Mononuclear cell (primary cell): ENCODE measurements around the gene KCNQ1OT1. TPM values are rescaled to one million over a fixed set of nuclear protein-coding genes. Genes with fewer than 3 reads are reported as not detected.

Experiments
- H3K27me3 ChIP-seq: 2 replicates; pipeline ENCODE4 v1.6.0; 2011; ENCODE audit warnings: low read length, control low read depth; ENCODE audit not compliant: insufficient read depth
- H3K4me1 ChIP-seq: 2 replicates; pipeline ENCODE4 v1.5.1; 2011; ENCODE audit warnings: mild to moderate bottlenecking, low read length, control low read depth; ENCODE audit not compliant: insufficient read depth
- H3K4me3 ChIP-seq: 2 replicates; pipeline ENCODE4 v1.5.1; 2011; ENCODE audit warnings: mild to moderate bottlenecking, low read length, moderate library complexity
- H3K9me3 ChIP-seq: 2 replicates; pipeline ENCODE4 v1.5.1; 2011; ENCODE audit warnings: low read depth, mild to moderate bottlenecking, control low read depth, low read length
- total RNA-seq: library from RNA; depleted of rRNA; stranded (reverse); fragments of >200 nt; gene quantifications from one replicate; pipeline ENCODE4 v1.2.3, GENCODE V29; 2012

The KCNQ1OT1 gene
- total RNA-seq, 1 donor, result 0.31 TPM

DNA sequence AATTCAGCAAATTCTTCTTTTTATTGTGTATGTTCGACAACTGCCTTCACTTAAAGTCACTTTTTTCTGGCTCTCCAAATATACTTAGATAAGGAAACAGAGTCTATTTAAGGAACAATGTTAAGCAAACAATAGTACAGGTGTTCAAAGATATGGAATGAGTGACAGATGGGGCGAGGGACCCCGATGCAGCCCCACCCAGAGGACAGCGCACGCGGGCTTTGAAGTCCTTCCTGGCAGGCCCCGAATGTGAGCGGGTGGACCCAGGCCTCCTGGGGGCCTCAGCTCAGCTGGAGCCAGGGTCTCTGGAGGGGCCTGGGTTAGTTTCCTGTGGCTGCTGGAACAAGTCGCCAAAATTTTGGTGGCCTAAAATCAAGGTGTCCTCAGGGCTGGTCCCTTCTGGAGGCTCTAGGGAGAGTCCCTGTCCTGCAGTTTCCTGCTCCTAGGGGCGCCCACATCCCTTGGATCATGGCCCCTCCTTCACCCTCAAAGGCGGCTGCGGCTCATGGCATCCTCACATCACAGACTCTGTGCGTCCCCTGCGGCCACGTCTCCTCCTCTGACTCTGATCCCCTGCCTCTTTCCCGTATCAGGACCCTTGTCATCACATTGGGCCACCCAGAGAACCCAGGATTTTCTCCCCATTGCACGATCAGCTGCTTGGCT lies 40.6 kb upstream of the KCNQ1OT1 start:
- Histone ChIP-seq H3K4me1 (peaks cover 4% of the 10 kb centered on the region), H3K27me3 (no peaks in the 10 kb centered on the region), H3K4me3 (no peak overlapping the region), H3K9me3 (no peaks in the 10 kb centered on the region)

- no peaks in the 10 kb centered on the region for H3K9me3 ChIP-seq
- no peaks in the 10 kb centered on the region for H3K27me3 ChIP-seq
- no peak overlapping the region for H3K4me3 ChIP-seq
- peaks cover 4% of the 10 kb centered on the region for H3K4me1 ChIP-seq
Measured at GRCh38 chr11:2739531-2740274, 39.9 kb upstream of the KCNQ1OT1 start.

- Histone ChIP-seq H3K4me3 (no peak overlapping the region), H3K9me3 (no peaks in the 10 kb centered on the region), H3K27me3 (no peaks in the 10 kb centered on the region), H3K4me1 (peaks cover 4% of the 10 kb centered on the region)
Measured at GRCh38 chr11:2738551-2739431, 39.0 kb upstream of the KCNQ1OT1 start.

DNA sequence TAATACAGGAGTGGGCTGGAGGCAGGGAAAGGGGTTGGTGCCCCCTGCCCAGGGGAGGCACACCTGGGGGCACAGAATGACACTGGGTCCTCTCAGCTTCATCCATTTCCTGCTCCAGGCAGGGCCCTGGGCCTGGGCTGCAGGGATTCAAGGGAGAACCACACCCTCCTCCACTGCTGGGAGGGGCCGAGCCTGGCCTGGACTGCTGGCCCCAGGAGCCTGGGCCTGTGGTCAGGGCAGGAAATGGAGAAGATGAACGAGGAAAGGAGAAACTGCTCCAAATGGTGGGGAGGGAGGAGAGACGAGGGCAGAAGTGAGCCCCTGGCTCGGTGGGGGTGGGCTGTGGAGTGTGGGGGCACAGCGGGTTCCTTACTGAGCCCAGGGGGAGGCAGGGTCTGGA lies 38.1 kb upstream of the KCNQ1OT1 start:
- no peaks in the 10 kb centered on the region for H3K9me3 ChIP-seq
- peaks cover 4% of the 10 kb centered on the region for H3K4me1 ChIP-seq
- H3K27me3 ChIP-seq, result no peaks in the 10 kb centered on the region
- no peak overlapping the region for H3K4me3 ChIP-seq

DNA sequence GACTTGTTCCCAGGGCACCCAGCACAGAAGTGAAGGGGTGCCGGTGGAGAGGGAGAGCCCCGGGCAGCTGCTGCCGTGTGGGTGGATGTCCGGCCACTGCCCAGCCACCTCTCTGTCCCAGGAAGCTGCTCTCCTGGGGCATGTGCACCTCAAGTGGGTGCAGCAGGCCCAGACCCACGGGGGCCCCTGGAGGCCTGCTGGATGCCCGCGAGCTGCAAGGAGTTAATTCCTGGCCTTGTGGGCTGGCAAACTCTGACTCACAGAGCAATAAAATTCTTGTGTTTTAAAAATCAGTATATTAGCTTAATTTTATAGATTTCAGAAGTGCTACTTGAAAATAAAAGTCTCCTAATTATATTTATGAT lies 37.4 kb upstream of the KCNQ1OT1 start:
- Histone ChIP-seq H3K4me1 (peaks cover 4% of the 10 kb centered on the region), H3K4me3 (no peak overlapping the region), H3K27me3 (no peaks in the 10 kb centered on the region), H3K9me3 (no peaks in the 10 kb centered on the region)

DNA sequence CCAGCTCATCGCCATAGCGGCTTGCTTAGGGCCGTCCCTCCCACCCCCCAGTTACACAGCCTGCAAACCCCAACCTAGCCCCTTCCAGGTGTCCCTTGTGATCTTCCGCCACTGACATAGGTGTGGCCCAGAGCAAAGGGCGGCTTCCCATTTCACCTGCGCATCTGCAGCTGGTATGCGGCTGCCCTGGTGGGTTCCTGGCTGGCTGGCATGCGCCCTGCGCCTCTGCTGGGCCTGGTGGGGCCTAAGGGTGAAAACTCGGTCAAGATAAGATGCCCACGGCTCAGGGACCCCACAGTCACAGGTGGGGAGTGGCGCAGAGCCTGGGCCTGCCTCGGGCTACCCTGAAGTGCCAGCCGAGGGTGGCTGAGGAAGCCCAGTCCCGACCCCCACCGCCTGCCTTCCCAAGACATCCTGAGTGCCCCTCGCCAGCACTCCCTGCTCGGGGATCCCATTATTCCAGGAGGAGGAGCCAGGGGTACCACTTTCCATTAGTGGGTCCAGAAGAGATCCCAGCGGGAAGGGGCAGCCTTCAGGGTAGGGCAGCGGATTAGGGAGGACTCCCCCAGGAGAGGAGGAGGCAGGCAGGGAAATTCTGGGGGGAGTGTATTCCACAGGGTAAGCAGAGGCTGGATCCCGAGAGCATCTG lies 36.9 kb upstream of the KCNQ1OT1 start:
- no peaks in the 10 kb centered on the region for H3K9me3 ChIP-seq
- peaks cover 4% of the 10 kb centered on the region for H3K4me1 ChIP-seq
- H3K27me3 ChIP-seq, result no peaks in the 10 kb centered on the region
- H3K4me3 ChIP-seq, result no peak overlapping the region

DNA sequence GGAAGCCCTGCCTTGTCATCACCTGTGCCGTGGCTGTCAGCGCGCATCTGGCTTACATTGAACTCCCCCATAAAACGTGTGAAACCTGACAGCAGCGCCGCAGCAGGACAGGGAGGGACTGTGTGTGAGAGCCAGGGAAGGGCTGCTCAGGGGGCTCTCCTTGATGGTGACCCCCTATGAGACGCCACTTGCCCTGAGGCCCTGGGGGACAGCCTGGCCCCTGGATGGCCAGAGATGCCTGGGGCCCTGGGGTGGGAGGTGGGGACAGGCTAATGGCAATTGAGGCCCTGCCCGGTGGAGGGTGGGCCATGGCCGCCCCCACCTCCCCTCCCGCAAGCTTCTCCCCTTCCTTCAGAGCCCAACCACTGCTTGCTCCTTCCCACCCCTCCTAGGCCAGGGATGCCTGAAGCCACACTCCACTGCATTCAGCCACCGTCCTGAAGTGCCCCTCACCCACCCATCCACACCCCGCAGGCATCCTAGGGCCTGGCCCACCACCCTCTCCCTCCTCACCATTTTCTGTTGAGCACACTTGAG lies 35.3 kb upstream of the KCNQ1OT1 start:
- Histone ChIP-seq H3K9me3 (no peaks in the 10 kb centered on the region), H3K4me3 (no peak overlapping the region), H3K4me1 (peaks cover 4% of the 10 kb centered on the region), H3K27me3 (no peaks in the 10 kb centered on the region)

- H3K9me3 ChIP-seq, result no peaks in the 10 kb centered on the region
- H3K4me3 ChIP-seq, result no peak overlapping the region
- no peaks in the 10 kb centered on the region for H3K27me3 ChIP-seq
- H3K4me1 ChIP-seq, result peaks cover 4% of the 10 kb centered on the region
Measured at GRCh38 chr11:2734181-2735052, 34.6 kb upstream of the KCNQ1OT1 start.

DNA sequence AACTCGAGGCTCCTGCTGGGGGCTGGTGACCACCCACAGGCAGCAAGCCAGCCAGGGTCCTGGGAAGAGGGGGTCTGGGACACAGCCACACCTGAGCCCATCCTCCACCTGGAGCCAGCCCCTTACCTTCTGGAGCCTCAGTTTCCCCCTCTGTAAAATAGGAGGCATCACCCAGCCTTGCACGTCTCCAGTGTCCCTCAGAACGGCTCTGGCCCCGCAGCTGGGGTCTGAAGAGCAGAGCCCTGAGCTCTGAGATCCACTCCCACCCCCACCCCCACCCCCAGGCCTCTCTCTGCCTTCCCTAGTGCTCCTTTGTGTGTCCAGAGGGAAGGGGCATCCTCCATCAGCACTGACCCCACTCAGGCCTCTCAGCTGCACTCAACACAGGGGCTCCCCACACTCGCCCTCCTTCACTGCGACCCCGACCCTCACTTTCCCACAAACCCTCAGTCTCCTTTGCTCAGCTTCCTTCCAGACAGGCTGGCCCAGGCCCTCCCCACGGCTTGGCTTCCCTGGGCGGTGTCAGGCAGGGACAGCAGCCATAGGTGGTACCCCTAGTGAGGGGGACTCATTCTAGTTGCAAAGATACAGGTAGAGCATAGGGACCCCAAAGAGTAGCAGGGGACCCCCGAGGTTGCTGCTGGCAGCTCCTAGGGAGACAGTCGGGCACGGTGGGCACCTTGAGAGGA lies 33.3 kb upstream of the KCNQ1OT1 start:
- no peaks in the 10 kb centered on the region for H3K9me3 ChIP-seq
- peaks cover 4% of the 10 kb centered on the region for H3K4me1 ChIP-seq
- no peaks in the 10 kb centered on the region for H3K27me3 ChIP-seq
- no peak overlapping the region for H3K4me3 ChIP-seq

GRCh38 chr11:2732261-2732939 lies 32.6 kb upstream of the KCNQ1OT1 start:
- Histone ChIP-seq H3K4me3 (no peak overlapping the region), H3K4me1 (no peaks in the 10 kb centered on the region), H3K9me3 (no peaks in the 10 kb centered on the region), H3K27me3 (no peaks in the 10 kb centered on the region)

GRCh38 chr11:2731130-2732125 lies 31.6 kb upstream of the KCNQ1OT1 start:
- no peaks in the 10 kb centered on the region for H3K9me3 ChIP-seq
- no peak overlapping the region for H3K4me3 ChIP-seq
- no peaks in the 10 kb centered on the region for H3K27me3 ChIP-seq
- no peaks in the 10 kb centered on the region for H3K4me1 ChIP-seq
